Stimulated activated memory B cell treated with anti-CD40 and anti-IgM and Interleukin-4, amounts not matched to agents 10 μg/mL and 1 μg/mL and 100 μg/mL, for 72 hours (primary cell): ENCODE measurements around the gene COL9A3.

Source experiments
- ATAC-seq: fragments of 150-1000 bp; cut with Tn5 transposase; 2 replicates; pipeline ENCODE4 v1.10.0; 2021
- H3K27ac Mint-ChIP-seq: one replicate; pipeline ENCODE4 v1.8.0; 2022; ENCODE audit warnings: mild to moderate bottlenecking, mixed read lengths
- H3K27me3 Mint-ChIP-seq: one replicate; pipeline ENCODE4 v1.8.0; 2022; ENCODE audit warnings: mixed read lengths
- H3K36me3 Mint-ChIP-seq: one replicate; pipeline ENCODE4 v1.8.0; 2022; ENCODE audit warnings: mixed read lengths
- H3K4me1 Mint-ChIP-seq: one replicate; pipeline ENCODE4 v1.8.0; 2022; ENCODE audit warnings: mixed read lengths
- H3K4me3 Mint-ChIP-seq: one replicate; pipeline ENCODE4 v1.8.0; 2022; ENCODE audit warnings: mild to moderate bottlenecking, moderate library complexity, mixed read lengths
- H3K9me3 Mint-ChIP-seq: one replicate; pipeline ENCODE4 v1.8.0; 2022; ENCODE audit warnings: mixed read lengths

Gene COL9A3

DNA sequence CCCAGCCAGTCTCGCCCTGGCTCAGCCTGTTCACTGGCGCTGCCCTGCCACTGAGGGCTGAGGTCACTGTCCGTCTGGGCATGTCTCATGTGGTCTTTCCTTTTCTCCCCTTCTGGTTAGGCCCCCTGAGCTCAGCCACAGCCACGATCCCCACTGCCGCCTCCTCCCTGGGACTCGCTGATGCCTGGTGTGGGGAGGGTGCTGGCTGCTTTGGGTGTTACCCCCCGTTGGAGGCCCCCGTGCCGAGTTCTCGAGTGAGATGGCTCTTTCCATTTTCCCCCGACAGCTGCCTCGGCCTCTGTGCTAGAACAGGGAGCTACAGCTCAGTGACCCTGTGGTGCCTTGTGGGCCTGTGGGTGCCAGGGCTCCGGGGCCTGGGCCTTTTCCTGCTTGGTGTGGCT lies 59.7 kb downstream of the COL9A3 start:
- peaks cover 27% of the 10 kb centered on the region for H3K4me1 Mint-ChIP-seq
- peaks cover 10% of the 10 kb centered on the region for H3K36me3 Mint-ChIP-seq
- H3K9me3 Mint-ChIP-seq: no peaks in the 10 kb centered on the region
- peaks cover 23% of the 10 kb centered on the region for H3K27me3 Mint-ChIP-seq
- peak; percentile 14 for ATAC-seq
- H3K4me3 Mint-ChIP-seq: no peak overlapping the region
- H3K27ac Mint-ChIP-seq: no peak overlapping the region

DNA sequence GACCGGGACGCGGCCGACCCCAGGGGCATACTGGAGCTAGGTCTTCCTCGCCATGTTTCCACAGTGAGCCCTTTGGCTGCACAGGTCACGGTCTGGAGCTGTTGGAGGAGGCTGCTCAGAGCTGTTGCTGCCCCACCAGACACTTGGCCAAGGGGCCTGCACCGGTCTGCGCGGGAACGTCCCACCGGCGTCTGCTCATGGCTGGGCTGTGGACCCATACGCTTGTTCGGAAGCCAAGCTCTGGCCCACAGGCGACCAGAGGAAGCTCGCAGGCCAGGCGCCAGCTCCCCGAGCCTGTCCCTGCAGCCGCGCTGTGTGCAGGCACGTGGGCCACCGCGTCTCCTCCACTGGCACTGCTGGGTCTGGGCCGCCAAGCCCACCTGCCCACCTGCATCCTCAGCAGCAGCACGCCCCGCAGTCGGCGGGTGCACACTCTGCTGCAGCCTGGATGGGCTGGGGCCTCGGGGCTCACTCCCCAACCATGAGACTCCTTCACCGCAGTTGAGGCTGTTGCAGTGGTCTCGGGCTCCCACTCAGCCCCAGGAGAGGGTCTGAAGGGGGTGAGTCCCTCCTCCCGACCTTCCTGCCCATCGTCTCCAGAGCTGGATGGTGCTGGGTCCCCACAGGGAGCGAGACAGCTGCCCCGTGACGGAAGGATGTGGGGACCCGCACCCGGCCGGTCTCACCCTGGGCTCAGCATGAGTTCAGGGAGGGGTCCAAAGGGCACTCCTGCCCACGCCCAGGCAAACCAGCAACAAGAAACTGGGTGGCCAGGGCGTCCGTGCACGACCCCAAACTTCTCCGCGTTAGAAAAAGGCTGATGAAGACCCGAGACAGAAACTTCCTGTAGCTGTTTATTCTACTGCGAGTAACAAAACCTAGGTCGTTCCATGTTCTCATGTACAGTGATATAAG lies 60.3 kb downstream of the COL9A3 start:
- Mint-ChIP-seq H3K4me3 (no peak overlapping the region), H3K36me3 (peaks cover 17% of the 10 kb centered on the region), H3K27ac (no peak overlapping the region)

DNA sequence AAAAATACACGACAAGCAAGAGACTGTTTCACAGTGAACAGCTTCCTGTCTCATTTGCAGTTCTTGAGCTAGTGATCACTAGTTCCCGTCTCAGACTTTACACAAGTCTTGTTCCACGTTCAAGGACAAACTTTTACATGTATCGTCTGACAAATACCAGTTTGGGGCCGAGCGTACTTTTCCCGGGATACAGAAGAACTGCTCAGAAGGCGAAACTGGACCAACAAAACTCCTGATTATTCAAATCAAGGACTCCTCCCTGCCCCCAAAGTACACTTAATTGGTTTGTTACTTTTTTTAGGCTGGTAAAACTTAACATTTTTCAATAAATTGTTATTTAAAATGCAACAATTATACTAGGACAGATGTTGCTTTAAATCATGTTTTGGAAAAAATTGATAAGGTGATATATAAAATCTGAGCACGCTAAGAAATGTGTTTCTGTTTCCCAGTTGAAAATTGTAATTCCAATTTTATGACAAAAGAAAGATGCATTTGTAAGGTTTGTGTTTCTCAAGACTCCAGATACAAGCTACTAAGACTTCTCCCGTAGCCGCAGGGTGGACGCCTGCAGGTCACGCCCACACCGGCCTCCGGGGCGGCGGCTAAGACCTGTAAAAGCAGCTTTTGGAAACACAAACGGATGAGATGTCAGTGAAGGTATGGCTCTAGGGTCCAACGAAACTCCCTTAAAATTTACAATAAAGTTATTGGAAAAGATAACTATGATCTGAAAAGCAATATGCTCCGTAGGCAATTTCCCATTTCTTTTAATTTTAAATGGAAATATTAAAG lies 61.6 kb downstream of the COL9A3 start:
- H3K36me3 Mint-ChIP-seq: peaks cover 17% of the 10 kb centered on the region
- ATAC-seq: no peak
- peaks cover 22% of the 10 kb centered on the region for H3K4me1 Mint-ChIP-seq
- H3K4me3 Mint-ChIP-seq: no peak overlapping the region
- H3K9me3 Mint-ChIP-seq: no peaks in the 10 kb centered on the region
- peaks cover 10% of the 10 kb centered on the region for H3K27me3 Mint-ChIP-seq
- H3K27ac Mint-ChIP-seq: no peak overlapping the region

More for the DNA sequence above, 60.3 kb downstream of the COL9A3 start:
- Mint-ChIP-seq H3K27me3 (peaks cover 23% of the 10 kb centered on the region), H3K4me1 (peaks cover 27% of the 10 kb centered on the region), H3K9me3 (no peaks in the 10 kb centered on the region)
- ATAC-seq: peak; percentile 45

DNA sequence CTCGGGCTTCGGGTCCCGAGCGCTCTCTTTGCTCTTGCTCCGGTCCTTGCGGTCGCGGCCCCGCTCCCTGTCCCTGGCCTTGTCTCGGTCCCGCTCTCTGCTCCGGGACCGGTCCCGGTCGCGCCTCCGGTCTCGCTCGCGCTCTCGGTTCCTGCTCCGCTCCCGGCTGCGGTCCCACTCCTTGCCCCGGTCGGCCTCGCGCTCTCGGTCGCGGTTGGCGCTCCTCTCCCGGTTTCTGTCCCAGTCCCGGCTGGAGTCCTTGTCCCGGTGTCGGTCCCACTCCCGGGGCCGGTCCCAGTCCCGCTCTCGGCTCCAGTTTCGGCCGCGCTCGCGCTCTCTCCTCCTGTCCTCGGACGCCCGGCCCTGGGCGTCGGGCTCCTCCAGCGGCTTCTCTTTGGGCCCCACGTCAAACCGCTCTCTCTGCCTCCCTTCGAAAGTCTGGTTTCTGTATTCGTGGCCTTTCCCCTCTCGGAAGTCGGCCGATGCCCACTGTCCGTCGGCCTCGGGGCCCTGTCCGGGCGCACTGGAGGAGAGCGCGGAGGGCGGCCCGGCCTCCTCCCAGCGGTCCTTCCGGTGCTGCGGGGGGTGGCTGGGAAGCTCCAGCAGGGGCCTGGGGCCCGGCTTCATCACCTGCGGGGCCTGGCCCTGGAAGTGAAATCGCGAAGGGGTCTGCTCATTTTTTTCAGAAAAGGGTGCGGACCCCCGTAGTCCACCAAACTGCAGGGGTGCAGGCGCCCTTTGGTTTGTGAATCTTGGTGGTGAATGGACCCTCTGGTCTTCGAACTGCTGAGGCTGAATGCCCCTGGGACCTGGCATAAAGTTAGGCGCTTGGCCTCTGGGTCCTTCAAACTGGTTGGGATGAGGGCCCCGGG lies 62.7 kb downstream of the COL9A3 start:
- Mint-ChIP-seq H3K9me3 (no peaks in the 10 kb centered on the region), H3K36me3 (peaks cover 17% of the 10 kb centered on the region), H3K4me1 (peaks cover 12% of the 10 kb centered on the region), H3K27me3 (peaks cover 3% of the 10 kb centered on the region), H3K4me3 (no peak overlapping the region), H3K27ac (no peak overlapping the region)
- ATAC-seq: no peak

DNA sequence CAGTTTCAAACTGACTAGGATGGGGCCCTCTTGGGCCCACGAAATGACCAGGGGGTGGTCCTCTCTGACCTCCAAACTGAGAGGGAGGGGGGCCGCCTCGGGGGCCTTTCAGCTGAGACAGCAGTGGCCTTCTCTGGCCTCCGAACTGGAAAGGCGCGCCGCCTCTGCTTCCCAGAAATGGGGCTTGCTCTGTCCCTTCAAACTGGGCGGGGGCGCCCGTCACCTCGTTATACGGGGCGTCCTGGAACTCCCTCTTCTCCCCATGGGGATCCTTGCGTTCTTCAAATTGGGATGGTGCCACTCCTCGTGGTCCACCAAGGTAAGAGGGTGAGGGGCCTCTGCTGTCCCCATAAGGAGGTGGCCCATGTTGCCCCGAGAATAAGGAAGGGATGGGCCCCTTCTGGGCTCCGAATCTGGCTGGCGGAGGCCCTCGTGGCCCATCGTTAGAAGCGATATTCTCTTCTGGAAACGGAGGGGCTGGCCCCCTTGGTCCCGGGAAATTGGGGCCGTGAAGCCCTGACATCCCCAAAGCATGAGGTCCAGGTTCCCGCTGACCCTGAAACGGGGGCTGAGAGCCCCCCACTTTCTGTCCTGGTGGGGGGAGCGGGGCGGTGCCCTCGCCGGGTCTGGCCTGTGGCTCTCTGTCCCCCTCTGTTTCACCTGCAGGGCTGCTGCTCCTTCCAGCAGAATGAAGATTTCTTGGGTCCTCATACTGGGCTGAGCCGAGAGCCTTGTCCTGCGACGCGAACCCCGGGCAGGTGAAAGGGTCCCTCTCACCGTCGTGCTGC lies 63.5 kb downstream of the COL9A3 start:
- ATAC-seq: no peak
- no peaks in the 10 kb centered on the region for H3K27me3 Mint-ChIP-seq
- no peak overlapping the region for H3K4me3 Mint-ChIP-seq
- no peak overlapping the region for H3K27ac Mint-ChIP-seq
- peaks cover 9% of the 10 kb centered on the region for H3K4me1 Mint-ChIP-seq
- peaks cover 17% of the 10 kb centered on the region for H3K36me3 Mint-ChIP-seq
- no peaks in the 10 kb centered on the region for H3K9me3 Mint-ChIP-seq

DNA sequence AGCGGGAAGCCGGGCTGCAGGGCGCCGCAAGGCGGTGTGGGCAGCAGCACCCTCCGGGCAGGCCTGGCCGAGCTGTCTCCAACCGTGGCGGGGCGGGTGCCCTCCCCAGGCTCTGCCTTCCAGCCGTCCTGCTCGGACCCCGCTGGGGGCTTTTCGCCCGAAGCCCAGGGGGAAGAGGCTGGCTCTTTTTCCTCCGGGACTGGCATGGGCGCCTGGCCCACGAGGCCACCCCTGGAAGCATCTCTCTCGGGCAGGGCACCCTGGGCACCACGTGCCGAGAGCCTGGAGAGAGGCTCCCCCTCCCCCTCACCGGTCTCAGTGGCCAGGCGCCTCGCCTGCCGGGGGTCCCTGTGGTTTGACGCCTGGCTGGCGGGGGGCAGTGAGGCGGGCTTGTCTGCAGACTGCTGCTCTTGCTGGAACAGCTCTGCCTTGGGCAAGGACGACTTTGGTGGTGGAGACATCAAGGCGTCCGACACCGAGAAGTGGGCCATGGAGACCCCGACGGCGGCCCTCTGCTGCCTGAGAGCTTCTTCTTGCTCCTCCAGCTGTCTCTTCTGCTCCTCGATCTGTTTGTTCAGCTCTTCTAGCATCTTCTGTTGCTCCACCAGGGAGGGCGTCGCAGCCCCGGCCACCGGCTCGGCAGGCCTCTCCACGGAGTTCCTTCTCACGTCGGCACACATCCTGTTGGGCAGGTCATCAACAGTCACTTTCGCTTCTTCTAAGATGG lies 64.2 kb downstream of the COL9A3 start:
- Mint-ChIP-seq H3K27ac (no peak overlapping the region), H3K36me3 (peaks cover 19% of the 10 kb centered on the region), H3K27me3 (no peaks in the 10 kb centered on the region), H3K9me3 (no peaks in the 10 kb centered on the region), H3K4me1 (peaks cover 2% of the 10 kb centered on the region), H3K4me3 (no peak overlapping the region)
- no peak for ATAC-seq

DNA sequence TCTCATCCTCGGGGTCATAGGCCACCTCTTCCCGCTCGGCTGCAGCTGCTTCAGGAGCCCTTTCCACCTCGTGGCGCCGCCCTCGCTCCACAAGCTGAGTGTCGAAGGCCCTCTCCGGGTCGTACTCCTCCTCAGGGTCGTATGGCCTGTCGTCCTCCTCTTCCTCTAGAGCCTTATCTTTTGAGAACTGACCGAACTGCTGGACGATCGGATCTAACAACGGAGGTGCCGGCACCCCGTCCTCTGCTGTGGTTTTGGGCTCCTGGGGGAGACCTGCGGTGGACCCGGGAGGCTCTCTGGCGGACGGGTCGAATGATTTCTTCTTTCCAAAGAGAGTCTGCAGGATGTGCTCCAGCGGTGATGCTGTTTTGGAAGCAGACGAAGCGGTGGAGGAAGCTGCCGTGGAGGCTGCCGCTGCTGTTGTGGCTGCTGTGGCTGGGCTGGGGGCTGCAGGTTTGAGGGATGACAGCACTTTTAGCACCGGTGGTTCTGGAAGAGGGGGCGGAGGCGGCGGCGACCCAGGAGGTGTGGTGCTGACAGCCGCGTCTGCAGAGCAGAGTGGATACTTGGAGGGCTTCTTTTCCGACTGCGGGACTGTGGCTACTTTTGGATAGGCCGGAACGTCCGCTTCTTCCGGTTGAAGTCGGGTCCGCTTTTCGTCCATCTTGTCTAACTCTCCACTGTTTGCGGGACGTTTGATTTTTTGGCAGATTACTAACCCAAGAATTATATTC lies 65.0 kb downstream of the COL9A3 start:
- Mint-ChIP-seq H3K9me3 (no peaks in the 10 kb centered on the region), H3K4me1 (no peaks in the 10 kb centered on the region), H3K27me3 (no peaks in the 10 kb centered on the region), H3K4me3 (no peak overlapping the region), H3K27ac (no peak overlapping the region), H3K36me3 (peaks cover 26% of the 10 kb centered on the region)
- no peak for ATAC-seq

DNA sequence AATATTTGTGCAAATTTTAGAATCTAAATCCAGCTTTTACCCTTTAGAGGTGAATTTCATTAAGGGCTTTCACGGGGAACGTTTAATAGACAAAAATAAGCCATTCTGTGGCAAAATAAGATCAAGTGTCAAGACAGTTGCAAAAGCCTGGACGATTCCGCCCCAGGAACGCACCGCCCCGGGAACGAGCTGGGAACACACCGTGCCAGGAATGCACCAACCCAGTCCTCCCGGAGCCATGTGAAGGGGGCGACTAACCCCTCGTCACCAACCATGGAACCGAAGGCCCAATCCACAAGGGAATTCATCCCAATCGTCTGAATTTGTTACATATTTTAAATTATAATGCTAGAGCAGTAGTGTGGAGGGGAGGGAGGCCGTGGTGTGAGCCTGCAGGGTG lies 65.6 kb downstream of the COL9A3 start:
- H3K27ac Mint-ChIP-seq: no peak overlapping the region
- H3K36me3 Mint-ChIP-seq: peaks cover 30% of the 10 kb centered on the region
- no peak overlapping the region for H3K4me3 Mint-ChIP-seq
- no peaks in the 10 kb centered on the region for H3K27me3 Mint-ChIP-seq
- no peaks in the 10 kb centered on the region for H3K9me3 Mint-ChIP-seq
- H3K4me1 Mint-ChIP-seq: no peaks in the 10 kb centered on the region
- ATAC-seq: no peak

DNA sequence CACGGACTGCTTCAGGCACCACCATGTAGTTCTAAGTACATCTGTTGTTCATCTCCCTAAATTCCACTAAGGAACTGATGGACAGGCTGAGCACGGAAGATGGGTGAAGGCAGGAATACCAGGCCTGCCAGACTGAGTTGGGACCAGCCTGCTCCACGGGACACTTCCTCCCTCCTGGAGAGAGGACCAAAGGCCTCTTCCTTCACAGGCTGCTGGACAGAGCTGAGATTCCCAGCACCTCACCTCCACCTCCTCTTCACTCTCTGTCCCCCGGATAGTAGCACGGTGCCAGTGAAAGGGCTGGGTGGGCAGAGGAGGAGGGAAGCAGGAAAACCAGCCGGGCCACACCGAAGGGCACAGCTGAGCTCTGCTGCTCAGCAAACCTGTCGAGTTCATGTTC lies 67.7 kb downstream of the COL9A3 start:
- Mint-ChIP-seq H3K27me3 (no peaks in the 10 kb centered on the region), H3K4me1 (no peaks in the 10 kb centered on the region), H3K27ac (no peak overlapping the region), H3K9me3 (no peaks in the 10 kb centered on the region), H3K4me3 (no peak overlapping the region), H3K36me3 (peaks cover 38% of the 10 kb centered on the region)
- no peak for ATAC-seq

DNA sequence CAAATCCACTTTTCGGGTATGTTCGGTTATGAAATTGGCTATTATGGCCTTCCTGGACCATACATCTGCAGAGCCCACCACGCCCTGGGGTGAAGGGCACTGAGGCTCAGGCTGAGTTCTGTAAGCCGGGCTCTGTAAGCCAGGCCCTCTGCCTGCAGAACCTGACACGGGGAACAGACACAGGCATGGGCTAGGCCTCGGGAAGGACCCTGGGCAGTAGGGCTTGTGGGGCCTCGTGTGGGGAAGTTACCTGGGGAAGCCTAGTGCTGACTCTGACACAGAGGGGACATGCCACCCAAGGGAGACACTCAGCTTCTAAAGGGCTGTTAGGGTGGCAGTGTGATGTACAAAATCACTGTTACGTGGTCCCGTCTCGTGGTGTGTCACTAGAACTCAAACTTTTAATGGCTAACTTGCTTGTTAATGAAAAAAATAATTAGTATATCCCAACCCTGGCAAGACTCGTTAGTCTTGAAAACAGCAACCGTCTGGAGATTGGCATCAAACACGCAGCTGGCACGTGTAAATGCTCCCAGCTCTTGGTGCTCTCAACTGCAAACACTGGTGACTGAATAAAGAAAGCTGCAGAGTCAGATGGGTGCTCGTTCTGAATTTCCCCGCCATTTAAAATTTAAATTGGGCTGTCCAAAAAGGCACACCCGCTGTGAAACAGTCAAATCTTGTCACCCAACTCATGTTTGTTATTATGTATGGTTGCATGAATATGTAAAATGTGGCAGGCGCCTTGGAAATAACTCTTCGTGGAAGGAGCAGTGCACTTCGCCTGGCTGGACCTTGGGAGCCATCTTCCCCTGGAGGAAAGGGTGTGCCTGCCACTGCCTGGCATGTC lies 68.4 kb downstream of the COL9A3 start:
- no peaks in the 10 kb centered on the region for H3K4me1 Mint-ChIP-seq
- peaks cover 41% of the 10 kb centered on the region for H3K36me3 Mint-ChIP-seq
- H3K27ac Mint-ChIP-seq: no peak overlapping the region
- H3K9me3 Mint-ChIP-seq: no peaks in the 10 kb centered on the region
- H3K27me3 Mint-ChIP-seq: no peaks in the 10 kb centered on the region
- ATAC-seq: no peak
- H3K4me3 Mint-ChIP-seq: no peak overlapping the region

DNA sequence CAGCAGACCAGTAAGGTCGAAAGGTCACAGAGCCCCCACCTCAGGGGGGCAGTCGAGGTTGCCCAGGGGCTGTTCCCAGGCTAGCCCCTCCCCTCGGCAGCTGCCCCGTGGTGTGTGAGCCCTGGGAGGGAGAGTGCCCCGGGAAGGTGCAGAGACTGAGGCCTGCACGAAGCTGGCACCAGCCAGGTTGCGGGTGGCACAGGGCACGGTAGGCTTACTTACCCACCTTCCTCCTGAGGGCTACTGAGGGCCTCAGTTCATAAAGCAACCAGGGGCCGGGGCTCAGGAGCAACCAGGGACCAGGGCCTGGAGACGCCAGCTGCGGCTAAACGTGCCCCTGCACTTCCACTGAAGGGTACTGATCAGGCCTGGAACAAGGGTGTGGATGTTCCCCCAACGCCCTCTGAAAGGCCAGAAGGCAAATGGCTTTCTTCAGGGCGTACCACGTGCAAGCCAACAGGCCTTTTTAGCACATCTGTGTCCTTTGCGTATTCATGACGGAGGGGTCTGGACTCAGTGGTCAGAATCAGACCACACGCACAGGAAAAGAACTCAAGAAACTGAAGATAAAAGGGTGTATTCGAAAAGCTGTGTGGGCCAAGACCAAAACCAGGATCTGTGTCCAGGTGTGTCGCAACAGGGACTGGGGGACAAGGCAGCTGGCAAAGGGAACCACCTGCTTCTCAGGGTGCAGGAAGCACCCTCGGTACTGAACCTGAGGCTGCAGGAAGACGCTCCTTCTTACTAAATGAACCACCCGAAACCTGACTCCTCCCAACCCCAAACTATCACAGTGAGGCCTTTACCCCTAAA lies 69.3 kb downstream of the COL9A3 start:
- ATAC-seq: no peak
- Mint-ChIP-seq H3K27me3 (no peaks in the 10 kb centered on the region), H3K27ac (no peak overlapping the region), H3K9me3 (no peaks in the 10 kb centered on the region), H3K4me3 (no peak overlapping the region), H3K36me3 (peaks cover 46% of the 10 kb centered on the region), H3K4me1 (no peaks in the 10 kb centered on the region)

DNA sequence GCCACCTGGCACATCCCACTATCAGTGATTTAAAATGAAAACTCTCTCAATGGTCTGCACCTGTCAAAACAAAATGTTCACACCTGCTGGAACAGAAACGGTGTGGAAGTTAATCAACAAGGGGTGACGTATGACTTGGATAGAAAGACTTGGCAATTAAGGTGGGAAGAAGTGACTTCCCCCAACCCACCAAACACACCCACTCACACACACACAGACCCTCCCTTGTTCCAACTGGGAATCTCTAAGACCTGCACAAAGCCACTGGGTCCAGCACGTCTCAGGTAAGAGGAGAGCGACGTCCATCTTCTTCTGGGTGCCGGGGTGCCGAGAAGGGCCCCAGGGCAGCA lies 69.8 kb downstream of the COL9A3 start:
- Mint-ChIP-seq H3K27ac (no peak overlapping the region), H3K27me3 (no peaks in the 10 kb centered on the region), H3K4me3 (no peak overlapping the region), H3K36me3 (peaks cover 46% of the 10 kb centered on the region), H3K4me1 (no peaks in the 10 kb centered on the region), H3K9me3 (no peaks in the 10 kb centered on the region)
- no peak for ATAC-seq
